B cell (primary cell): ENCODE results near the gene ABCC5. TPM values are rescaled to one million over a fixed set of nuclear protein-coding genes. Genes with fewer than 3 reads are reported as not detected.

Experiments used
- ATAC-seq: fragments of 200-7000 bp; cut with Tn5 transposase; one replicate; pipeline ENCODE4 v1.10.0; 2021; ENCODE audit warnings: low read depth, mild to moderate bottlenecking, moderate number of reproducible peaks, moderate library complexity
- CTCF ChIA-PET: fragments of 350-600 bp; sonication (Branson Sonifier 250); formaldehyde crosslinking; loops from one replicate; lab custom pipeline; 2021; ENCODE audit warnings: antibody characterized with exemption, inconsistent platforms; lab: Charles Lee
- POLR2A ChIA-PET: fragments of 350-600 bp; sonication (Branson Sonifier 250); formaldehyde crosslinking; loops from one replicate; lab custom pipeline; 2021; ENCODE audit warnings: antibody characterized with exemption; lab: Charles Lee
- DNase-seq: peaks from one replicate; pipeline ENCODE4 v3.0.0; 2013
- H2AFZ ChIP-seq: 2 replicates; pipeline ENCODE4 v1.6.1; 2012; ENCODE audit warnings: mild to moderate bottlenecking, low read depth, low read length; ENCODE audit not compliant: insufficient read depth, poor library complexity, severe bottlenecking
- H3K27ac ChIP-seq, 2 donors: 1 replicate in 1 of 2; 2 replicates in 1 of 2; pipeline ENCODE4 v1.5.1; 2012 to 2013; ENCODE audit warnings: low read length in 2 of 2, mild to moderate bottlenecking in 2 of 2, moderate library complexity in 1 of 2
- H3K27me3 ChIP-seq, 4 experiments: fragments of 200-600 bp in 1 of 4; sonication (generic) in 1 of 4; replicated peaks in 1 of 4; 1 replicate in 2 of 4; 2 replicates in 2 of 4; pipeline versions ENCODE4 v1.6.1 to v1.7.0; 2013 to 2016; ENCODE audit warnings: low read length in 3 of 4, mild to moderate bottlenecking in 2 of 4, mixed read lengths in 1 of 4, moderate library complexity in 1 of 4; ENCODE audit not compliant: insufficient read depth in 4 of 4, control insufficient read depth in 3 of 4; ENCODE audit errors: control extremely low read depth in 1 of 4
- H3K36me3 ChIP-seq, 2 experiments: replicated peaks in 1 of 2; 1 replicate in 1 of 2; 2 replicates in 1 of 2; pipeline versions ENCODE4 v1.6.1 to v1.7.1; 2013; ENCODE audit warnings: low read length in 1 of 2; ENCODE audit not compliant: insufficient read depth in 2 of 2, control insufficient read depth in 1 of 2; ENCODE audit errors: control extremely low read depth in 1 of 2, extremely low read depth in 1 of 2
- H3K4me1 ChIP-seq, 2 donors: fragments of 200-600 bp in 1 of 2; sonication (generic) in 1 of 2; 1 replicate in 1 of 2; 2 replicates in 1 of 2; pipeline versions ENCODE4 v1.5.1 to v1.6.1; 2013 to 2017; ENCODE audit warnings: low read length in 2 of 2; ENCODE audit not compliant: control insufficient read depth in 2 of 2, insufficient read depth in 2 of 2
- H3K4me2 ChIP-seq: replicated peaks from 2 replicates; pipeline ENCODE3; 2012; ENCODE audit warnings: mild to moderate bottlenecking, low read depth, low read length; ENCODE audit not compliant: poor library complexity, severe bottlenecking
- H3K4me3 ChIP-seq, 5 experiments: fragments of 200-600 bp in 1 of 5; sonication (generic) in 1 of 5; 1 replicate in 3 of 5; 2 replicates in 2 of 5; pipeline versions ENCODE4 v1.5.1 to v1.7.0; 2011 to 2016; ENCODE audit warnings: low read length in 4 of 5, mild to moderate bottlenecking in 4 of 5, low read depth in 2 of 5, control low read depth in 1 of 5, moderate library complexity in 1 of 5; ENCODE audit not compliant: insufficient read depth in 1 of 5; ENCODE audit errors: control extremely low read depth in 1 of 5, extremely low read depth in 1 of 5
- H3K79me2 ChIP-seq: fragments of 200-600 bp; sonication (generic); one replicate; pipeline ENCODE4 v1.6.0; 2016; ENCODE audit warnings: low read length; ENCODE audit not compliant: control insufficient read depth, insufficient read depth
- H3K9ac ChIP-seq: fragments of 200-600 bp; sonication (generic); 2 replicates; pipeline ENCODE4 v1.6.1; 2017; ENCODE audit warnings: mild to moderate bottlenecking, low read length, moderate library complexity
- H3K9me3 ChIP-seq, 3 donors: one replicate each; pipeline versions ENCODE4 v1.6.1 to v1.7.1; 2013; ENCODE audit warnings: low read length in 2 of 3; ENCODE audit not compliant: control insufficient read depth in 2 of 3, insufficient read depth in 1 of 3; ENCODE audit errors: control extremely low read depth in 1 of 3
- H4K20me1 ChIP-seq: 2 replicates; pipeline ENCODE4 v1.6.0; 2012; ENCODE audit warnings: mild to moderate bottlenecking, low read length; ENCODE audit not compliant: insufficient read depth, control insufficient read depth, poor library complexity, severe bottlenecking
- H3K27ac Mint-ChIP-seq: one replicate; pipeline ENCODE4 v1.8.0; 2021; ENCODE audit warnings: mixed read lengths
- H3K27me3 Mint-ChIP-seq: one replicate; pipeline ENCODE4 v1.8.0; 2021; ENCODE audit warnings: mixed read lengths
- H3K4me1 Mint-ChIP-seq: one replicate; pipeline ENCODE4 v1.8.0; 2021; ENCODE audit warnings: mixed read lengths
- H3K4me3 Mint-ChIP-seq: one replicate; pipeline ENCODE4 v1.8.0; 2021; ENCODE audit warnings: mixed read lengths
- H3K9me3 Mint-ChIP-seq: one replicate; pipeline ENCODE4 v1.8.0; 2022; ENCODE audit warnings: mixed read lengths; ENCODE audit not compliant: insufficient read depth
- CTCF ChIP-seq: fragments of 200-600 bp; IDR thresholded peaks from one replicate; pipeline ENCODE4 v1.8.0; 2022; ENCODE audit warnings: antibody characterized with exemption, mild to moderate bottlenecking
- EZH2 ChIP-seq: IDR thresholded peaks from 2 replicates; pipeline ENCODE4 v1.6.1; 2012; ENCODE audit warnings: borderline replicate concordance, low read depth, mild to moderate bottlenecking, moderate library complexity, low read length; ENCODE audit not compliant: insufficient read depth, poor library complexity, severe bottlenecking
- WGBS: methylation state at CpG from one replicate; pipeline ENCODE4 v1.1.5; 2013; ENCODE audit warnings: missing lambda C conversion rate; ENCODE audit not compliant: insufficient coverage; 5-methylcytosine and 5-hydroxymethylcytosine counted together
- intact Hi-C: fragments of 100-400 bp; cut with micrococcal nuclease; formaldehyde crosslinking; loops from one replicate; pipeline ENCODE4 v1.10.0; 2022
- polyA plus RNA-seq: library from polyadenylated mRNA; depleted of rRNA; stranded (reverse); fragments of >200 nt; gene quantifications from 2 replicates; pipeline ENCODE4 v1.2.3, GENCODE V29; 2012
- total RNA-seq, 2 donors: library from RNA; stranded (reverse); fragments of 120-200 nt in 1 of 2; gene quantifications; 1 replicate in 1 of 2; 2 replicates in 1 of 2; pipeline versions ENCODE4 v1.2.3 to v1.2.4, GENCODE V29; 2013 to 2022

Gene ABCC5
- total and polyA plus RNA-seq, 2 donors (not counting 1 experiment from before 2014, with no cell fraction given): 13.4 to 29.5 TPM

- no peaks in the 10 kb centered on the region for H3K4me1 Mint-ChIP-seq
- H3K27ac ChIP-seq: no peak overlapping the region
- no peak overlapping the region for H3K4me3 ChIP-seq
- DNase-seq: no peak
- no peak overlapping the region for H3K4me3 Mint-ChIP-seq
- H3K9me3 ChIP-seq: no peaks in the 10 kb centered on the region
- intact Hi-C loops: loop anchor here (2.0 kb wide), 1 partner anchor 112 kb away; the partner anchor contains the start of gene ABCC5
- peaks cover 0 to 2% (median 0%) of the 10 kb centered on the region in 4 experiments for H3K27me3 ChIP-seq
- no peaks in the 10 kb centered on the region for H4K20me1 ChIP-seq
- WGBS: 83% methylated on average over 11 of the region's 14 CpGs
- no peak for TF ChIP-seq CTCF
- no peak for TF ChIP-seq EZH2
- peaks cover 2% of the 10 kb centered on the region for H3K9me3 Mint-ChIP-seq
- no peak overlapping the region for H3K9ac ChIP-seq
- no peak for ATAC-seq
- peaks cover 17% of the 10 kb centered on the region for H3K27me3 Mint-ChIP-seq
- CTCF ChIA-PET: interaction anchor here (1.1 to 5.3 kb wide), 5 partner anchors 9 to 113 kb away, joined by 3 to 21 read pairs (median 6); partner anchors contain the start of gene ABCC5
- H2AFZ ChIP-seq: no peak overlapping the region
- no peak overlapping the region for H3K27ac Mint-ChIP-seq
- POLR2A ChIA-PET: no interaction called here
- no peaks in the 10 kb centered on the region for H3K36me3 ChIP-seq
- H3K4me1 ChIP-seq: no peaks in the 10 kb centered on the region
- no peak overlapping the region for H3K4me2 ChIP-seq
- H3K79me2 ChIP-seq: no peaks in the 10 kb centered on the region
Observed at GRCh38 chr3:183904833-183905780, 112.6 kb downstream of the ABCC5 start.

GRCh38 chr3:183898028-183898431 is 119.7 kb downstream of the ABCC5 start:
- DNase-seq: no peak
- ChIA-PET CTCF (interaction anchor here (0.6 to 7.4 kb wide), 6 partner anchors 13 to 352 kb away, joined by 3 to 84 read pairs (median 3); partner anchors contain the start of genes ABCC5, EEF1AKMT4 and PARL), POLR2A (no interaction called here)
- TF ChIP-seq CTCF (no peak), EZH2 (no peak)
- H3K27me3 ChIP-seq: peaks cover 0 to 12% (median 0%) of the 10 kb centered on the region in 4 experiments
- no peak overlapping the region for H3K9ac ChIP-seq
- H3K4me2 ChIP-seq: no peak overlapping the region
- H3K9me3 ChIP-seq: no peaks in the 10 kb centered on the region
- no peak overlapping the region for H3K27ac Mint-ChIP-seq
- no peak overlapping the region for H2AFZ ChIP-seq
- no peaks in the 10 kb centered on the region for H4K20me1 ChIP-seq
- no peak for ATAC-seq
- H3K4me1 ChIP-seq: peaks cover 0 to 2% of the 10 kb centered on the region in 2 donors
- no peaks in the 10 kb centered on the region for H3K79me2 ChIP-seq
- 76% methylated on average over 6 of the region's 11 CpGs for WGBS
- H3K4me3 Mint-ChIP-seq: no peak overlapping the region
- peaks cover 4% of the 10 kb centered on the region for H3K9me3 Mint-ChIP-seq
- H3K4me1 Mint-ChIP-seq: no peaks in the 10 kb centered on the region
- no peak overlapping the region for H3K27ac ChIP-seq
- intact Hi-C loops: no loop called here
- no peak overlapping the region for H3K4me3 ChIP-seq
- peaks cover 39% of the 10 kb centered on the region for H3K27me3 Mint-ChIP-seq
- no peaks in the 10 kb centered on the region for H3K36me3 ChIP-seq
